Spleen (tissue), 11 donors: ENCODE results near the gene NCAPG2. TPM values are rescaled to one million over a fixed set of nuclear protein-coding genes. Genes with fewer than 3 reads are reported as not detected.

Source experiments
- DNase-seq: peaks from one replicate; pipeline ENCODE4 v3.0.0-alpha.2; 2020
- H3K27ac ChIP-seq, 8 donors: fragments of 200-600 bp; sonication (generic) in 7 of 8; 1 replicate in 4 of 8; 2 replicates in 4 of 8; pipeline versions ENCODE4 v1.5.0 to v1.8.0; 2016 to 2021; ENCODE audit warnings: inconsistent platforms in 4 of 8, mild to moderate bottlenecking in 4 of 8, moderate library complexity in 1 of 8
- H3K27me3 ChIP-seq, 7 donors: fragments of 200-600 bp; sonication (generic) in 6 of 7; replicated peaks in 1 of 7; 1 replicate in 4 of 7; 2 replicates in 3 of 7; pipeline versions ENCODE4 v1.5.0 to v1.8.0; 2016 to 2021; ENCODE audit warnings: inconsistent platforms in 3 of 7, mild to moderate bottlenecking in 1 of 7
- H3K36me3 ChIP-seq, 6 donors: fragments of 200-600 bp; sonication (generic) in 5 of 6; 1 replicate in 4 of 6; 2 replicates in 2 of 6; pipeline versions ENCODE4 v1.5.0 to v1.8.0; 2016 to 2021; ENCODE audit warnings: inconsistent platforms in 2 of 6
- H3K4me1 ChIP-seq, 6 donors: fragments of 200-600 bp; sonication (generic) in 5 of 6; 1 replicate in 3 of 6; 2 replicates in 3 of 6; pipeline versions ENCODE4 v1.5.0 to v1.8.0; 2016 to 2021; ENCODE audit warnings: inconsistent platforms in 3 of 6
- H3K4me3 ChIP-seq, 8 donors: fragments of 200-600 bp; sonication (generic) in 7 of 8; 1 replicate in 4 of 8; 2 replicates in 4 of 8; pipeline versions ENCODE4 v1.5.0 to v1.8.0; 2016 to 2021; ENCODE audit warnings: inconsistent platforms in 4 of 8, mild to moderate bottlenecking in 4 of 8, moderate library complexity in 2 of 8
- H3K9me3 ChIP-seq, 8 donors: fragments of 200-600 bp; sonication (generic) in 7 of 8; 1 replicate in 4 of 8; 2 replicates in 4 of 8; pipeline versions ENCODE4 v1.5.0 to v1.8.0; 2016 to 2021; ENCODE audit warnings: inconsistent platforms in 4 of 8
- CTCF ChIP-seq, 11 experiments: fragments of 200-600 bp in 7 of 11; fragments of 450-650 bp in 4 of 11; sonication (generic) in 4 of 11; IDR thresholded peaks in 8 of 11; conservative IDR thresholded peaks in 3 of 11; 1 replicate in 7 of 11; 2 replicates in 4 of 11; pipeline versions ENCODE4 v1.4.0 to v1.8.0; 2016 to 2021; ENCODE audit warnings: antibody characterized with exemption in 11 of 11, inconsistent platforms in 4 of 11, mild to moderate bottlenecking in 1 of 11
- POLR2A ChIP-seq, 3 donors: fragments of 450-650 bp; IDR thresholded peaks; one replicate each; pipeline ENCODE4 v1.5.1; 2017; ENCODE audit warnings: antibody characterized with exemption in 3 of 3, mild to moderate bottlenecking in 1 of 3
- POLR2AphosphoS5 ChIP-seq, 3 donors: sonication (generic); formaldehyde crosslinking; IDR thresholded peaks; one replicate each; pipeline ENCODE4 v1.5.1; 2017; ENCODE audit warnings: antibody characterized with exemption in 3 of 3
- WGBS, 5 donors: extraction: QIAGEN DNeasy Blood & Tissue Kit in 3 of 5; methylation state at CpG; one replicate each; pipeline versions ENCODE4 v1.1.5 to v1.1.7; 2013 to 2018; 5-methylcytosine and 5-hydroxymethylcytosine counted together
- intact Hi-C: fragments of 100-400 bp; cut with DNase I; formaldehyde crosslinking; loops from one replicate; pipeline ENCODE4 v1.15.0; 2023; ENCODE audit warnings: low total_unique reads
- polyA plus RNA-seq, 3 donors: library from polyadenylated mRNA; stranded (reverse); fragments of 200-250 nt; gene quantifications; one replicate each; pipeline ENCODE4 v1.2.1, GENCODE V29; 2013
- total RNA-seq, 7 donors: library from RNA; depleted of rRNA in 3 of 7; stranded (reverse); fragments of >200 nt in 3 of 7; fragmentation: NEBNext Ultra II Directional in 4 of 7; extraction: Animal tissue kit (Norgen Biotek cat#: 25700) in 4 of 7; gene quantifications; one replicate each; pipeline versions ENCODE4 v1.1.0 to v1.2.1, GENCODE V29; 2016 to 2021
- donor health status: healthy with polysubstance abuse.
- donor health status: DM: no; HTN: no; CAD: no; lungs with moderate emphysema.
- donor health status: DM: no; HTN: no; CAD: no.
- donor health status: Bipolar disorder and iron deficiency.
- donor health status: healthy.
- donor health status: DM: no; HTN: no; CAD: no.
- donor health status: DM: yes; HTN: yes; CAD: no.

Gene NCAPG2
- total and polyA plus RNA-seq, 10 donors = 2.2 to 18.0 (median 10.8) TPM

GRCh38 chr7:158584407-158584806 is 120.2 kb downstream of the NCAPG2 start:
- peaks cover 10 to 29% (median 16%) of the 10 kb centered on the region in 6 donors for H3K4me1 ChIP-seq
- WGBS, 5 donors = 54 to 72% (median 61%) methylated on average over 8 of the region's 8 CpGs
- no peaks in the 10 kb centered on the region for H3K36me3 ChIP-seq
- intact Hi-C loops = no loop called here
- H3K27me3 ChIP-seq = peaks cover 0 to 79% (median 49%) of the 10 kb centered on the region in 7 donors
- peaks cover 0 to 22% (median 16%) of the 10 kb centered on the region in 8 donors for H3K9me3 ChIP-seq
- DNase-seq = no peak
- TF ChIP-seq POLR2AphosphoS5 (IDR thresholded peaks at IDR 0.05) (no peak), POLR2A (IDR thresholded peaks at IDR 0.05) (no peak), CTCF (IDR thresholded peaks at IDR 0.05 in 8 of 11, conservative IDR thresholded peaks at IDR 0.05 in 3 of 11) (no peak)
- H3K27ac ChIP-seq = no peak overlapping the region
- no peak overlapping the region for H3K4me3 ChIP-seq

- WGBS, 5 donors = 67 to 78% (median 73%) methylated on average over 6 of the region's 6 CpGs
- peaks cover 0 to 74% (median 48%) of the 10 kb centered on the region in 7 donors for H3K27me3 ChIP-seq
- H3K4me3 ChIP-seq = no peak overlapping the region
- DNase-seq = no peak
- no peaks in the 10 kb centered on the region for H3K36me3 ChIP-seq
- H3K9me3 ChIP-seq = peaks cover 0 to 28% (median 22%) of the 10 kb centered on the region in 8 donors
- H3K27ac ChIP-seq = no peak overlapping the region
- TF ChIP-seq POLR2AphosphoS5 (IDR thresholded peaks at IDR 0.05) (no peak), POLR2A (IDR thresholded peaks at IDR 0.05) (no peak), CTCF (IDR thresholded peaks at IDR 0.05 in 8 of 11, conservative IDR thresholded peaks at IDR 0.05 in 3 of 11) (no peak)
- intact Hi-C loops = no loop called here
- H3K4me1 ChIP-seq = peaks cover 10 to 29% (median 16%) of the 10 kb centered on the region in 6 donors
Observed at GRCh38 chr7:158583810-158584209, 120.8 kb downstream of the NCAPG2 start.

- Histone ChIP-seq H3K27me3 (peaks cover 0 to 67% (median 42%) of the 10 kb centered on the region in 7 donors), H3K4me1 (peaks cover 10 to 25% (median 15%) of the 10 kb centered on the region in 6 donors), H3K27ac (no peak overlapping the region), H3K9me3 (peaks cover 0 to 31% (median 26%) of the 10 kb centered on the region in 8 donors), H3K4me3 (no peak overlapping the region), H3K36me3 (no peaks in the 10 kb centered on the region)
- TF ChIP-seq CTCF (IDR thresholded peaks at IDR 0.05 in 8 of 11, conservative IDR thresholded peaks at IDR 0.05 in 3 of 11) = no peak
- no peak for TF ChIP-seq POLR2A (IDR thresholded peaks at IDR 0.05)
- no peak for TF ChIP-seq POLR2AphosphoS5 (IDR thresholded peaks at IDR 0.05)
- WGBS, 5 donors = 82 to 92% (median 88%) methylated on average over 5 of the region's 5 CpGs
- DNase-seq = no peak
- intact Hi-C loops = no loop called here
Observed at GRCh38 chr7:158583143-158583542, 121.5 kb downstream of the NCAPG2 start.

DNA sequence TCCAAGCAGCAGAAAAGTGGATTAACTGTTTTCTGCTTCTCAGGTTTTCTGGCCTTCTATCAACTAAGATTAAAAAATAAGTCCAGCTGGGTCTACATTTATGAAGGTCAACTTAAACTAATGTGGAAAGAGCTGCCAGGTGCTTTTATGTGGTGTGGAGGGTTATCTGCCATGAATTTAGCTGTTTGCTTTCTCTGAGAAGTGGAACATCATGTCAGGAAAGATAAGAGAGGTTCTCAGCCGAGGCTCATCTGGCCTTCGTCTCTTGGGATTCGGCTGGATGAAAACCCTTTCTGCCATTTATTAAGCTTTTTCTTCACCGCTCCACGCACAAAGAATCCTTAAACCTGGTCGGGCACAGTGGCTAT is 122.5 kb downstream of the NCAPG2 start:
- 78 to 89% (median 87%) methylated on average over 6 of the region's 6 CpGs for WGBS, 5 donors
- no peak overlapping the region for H3K4me3 ChIP-seq
- H3K9me3 ChIP-seq = peaks cover 0 to 31% (median 26%) of the 10 kb centered on the region in 8 donors
- TF ChIP-seq CTCF (IDR thresholded peaks at IDR 0.05 in 8 of 11, conservative IDR thresholded peaks at IDR 0.05 in 3 of 11) (no peak), POLR2AphosphoS5 (IDR thresholded peaks at IDR 0.05) (no peak), POLR2A (IDR thresholded peaks at IDR 0.05) (no peak)
- no peak overlapping the region for H3K27ac ChIP-seq
- no peak for DNase-seq
- H3K36me3 ChIP-seq = no peaks in the 10 kb centered on the region
- H3K4me1 ChIP-seq = peaks cover 10 to 17% (median 11%) of the 10 kb centered on the region in 6 donors
- intact Hi-C loops = no loop called here
- peaks cover 0 to 58% (median 39%) of the 10 kb centered on the region in 7 donors for H3K27me3 ChIP-seq
